K562 (cell line): ENCODE results near the gene PCBD2.

Experiments used
- ESRRA ChIP-seq: fragments of 450-650 bp; IDR thresholded peaks from 2 replicates; pipeline ENCODE4 v1.6.1; 2014; ENCODE audit warnings: low read depth, mild to moderate bottlenecking, moderate library complexity, borderline replicate concordance
- NFIC ChIP-seq: fragments of 450-650 bp; IDR thresholded peaks from 2 replicates; pipeline ENCODE4 v1.6.1; 2017; ENCODE audit warnings: mild to moderate bottlenecking, inconsistent platforms

- TF ChIP-seq ESRRA (no peak), NFIC (no peak)
Observed at GRCh38 chr5:135007749-135008363, 102.9 kb downstream of the PCBD2 start.
